GM12875 (cell line): Measurements from ENCODE around the gene HMGCS1.

Source experiments
- H3K4me3 ChIP-seq: one replicate; pipeline ENCODE4 v1.5.1; 2011; ENCODE audit warnings: low read depth, low read length, control low read depth
- CTCF ChIP-seq: IDR thresholded peaks from 2 replicates; pipeline ENCODE4 v1.5.1; 2011; ENCODE audit warnings: low read depth, mild to moderate bottlenecking, control low read depth, inconsistent platforms, low read length, moderate library complexity, borderline replicate concordance; ENCODE audit not compliant: insufficient read depth

Gene HMGCS1

GRCh38 chr5:43243270-43243669 is 69.9 kb downstream of the HMGCS1 start:
- TF ChIP-seq CTCF, result no peak
- H3K4me3 ChIP-seq, result no peak overlapping the region

- no peak overlapping the region for H3K4me3 ChIP-seq
- no peak for TF ChIP-seq CTCF
These were observed 71.0 kb downstream of the HMGCS1 start for GRCh38 chr5:43242196-43242595.
